HG03139 (cell line): ENCODE results near the gene DLD.
A peak's percentile ranks its signal among the peaks of the same experiment; 100 is the strongest.
"Not testable (repeated sequence)": the region's sequence is repeated elsewhere in the genome, so short reads cannot be mapped to it uniquely, and the experiment has no call there.

Source experiments
- ATAC-seq: cut with Tn5 transposase; IDR thresholded peaks from one replicate; pipeline ENCODE4 v1.9.1; 2021; ENCODE audit not compliant: unreplicated experiment

Gene DLD

GRCh38 chr7:107914831-107915230 lies 23.8 kb downstream of the DLD start:
- no peak for ATAC-seq

- ATAC-seq, result no peak
Observed at GRCh38 chr7:107915541-107915940, 24.6 kb downstream of the DLD start.

- peak; percentile 75 for ATAC-seq
Observed at GRCh38 chr7:107917763-107918651, 27.0 kb downstream of the DLD start.

GRCh38 chr7:107918948-107919347 lies 28.0 kb downstream of the DLD start:
- no peak for ATAC-seq

GRCh38 chr7:107920048-107920772 lies 29.2 kb downstream of the DLD start:
- ATAC-seq, result no peak

- not testable (repeated sequence) for ATAC-seq
Observed at GRCh38 chr7:107921826-107922225, 30.8 kb downstream of the DLD start.

GRCh38 chr7:107922886-107923285 lies 31.9 kb downstream of the DLD start:
- ATAC-seq, result no peak

- ATAC-seq, result peak; percentile 81
Observed at GRCh38 chr7:107924841-107925504, 34.0 kb downstream of the DLD start.

- ATAC-seq, result no peak
Observed at GRCh38 chr7:107926481-107926880, 35.5 kb downstream of the DLD start.

GRCh38 chr7:107931740-107932515 lies 40.9 kb downstream of the DLD start:
- ATAC-seq, result no peak

GRCh38 chr7:107932805-107933204 lies 41.8 kb downstream of the DLD start:
- ATAC-seq, result no peak

GRCh38 chr7:107933386-107934013 lies 42.5 kb downstream of the DLD start:
- no peak for ATAC-seq

- no peak for ATAC-seq
Observed at GRCh38 chr7:107934991-107935770, 44.2 kb downstream of the DLD start.

- ATAC-seq, result no peak
Observed at GRCh38 chr7:107936312-107936711, 45.3 kb downstream of the DLD start.

GRCh38 chr7:107937531-107937930 lies 46.5 kb downstream of the DLD start:
- no peak for ATAC-seq

GRCh38 chr7:107938456-107939250 lies 47.7 kb downstream of the DLD start:
- no peak for ATAC-seq

- no peak for ATAC-seq
Observed at GRCh38 chr7:107939573-107940489, 48.8 kb downstream of the DLD start.

GRCh38 chr7:107940951-107941350 lies 50.0 kb downstream of the DLD start:
- ATAC-seq, result no peak
